ENCODE results near the gene KERA.

Gene KERA

GRCh38 chr12:91074154-91074709, 16.4 kb upstream of the KERA start:
- H3K27ac ChIP-seq = no peak overlapping the region
- TF ChIP-seq CTCF (IDR thresholded peaks at IDR 0.05) (no peak), ZFX (IDR thresholded peaks at IDR 0.05; ENCODE audit: borderline replicate concordance) (no peak)

- TF ChIP-seq CTCF (IDR thresholded peaks at IDR 0.05) (no peak), ZFX (IDR thresholded peaks at IDR 0.05; ENCODE audit: borderline replicate concordance) (no peak)
- no peak overlapping the region for H3K27ac ChIP-seq
Measured at GRCh38 chr12:91073426-91073825, 15.6 kb upstream of the KERA start.

- no peak overlapping the region for H3K27ac ChIP-seq
- no peak for TF ChIP-seq CTCF (IDR thresholded peaks at IDR 0.05)
- TF ChIP-seq ZFX (IDR thresholded peaks at IDR 0.05; ENCODE audit: borderline replicate concordance) = no peak
Measured at GRCh38 chr12:91072931-91073330, 15.1 kb upstream of the KERA start.

- no peak for TF ChIP-seq CTCF (IDR thresholded peaks at IDR 0.05)
- TF ChIP-seq ZFX (IDR thresholded peaks at IDR 0.05; ENCODE audit: borderline replicate concordance) = no peak
- H3K27ac ChIP-seq = no peak overlapping the region
Measured at GRCh38 chr12:91070936-91071335, 13.1 kb upstream of the KERA start.

- no peak for TF ChIP-seq CTCF (IDR thresholded peaks at IDR 0.05)
- TF ChIP-seq ZFX (IDR thresholded peaks at IDR 0.05; ENCODE audit: borderline replicate concordance) = no peak
- no peak overlapping the region for H3K27ac ChIP-seq
Measured at GRCh38 chr12:91065396-91065795, 7.6 kb upstream of the KERA start.

- no peak overlapping the region for H3K27ac ChIP-seq
- TF ChIP-seq ZFX (IDR thresholded peaks at IDR 0.05; ENCODE audit: borderline replicate concordance) = no peak
- no peak for TF ChIP-seq CTCF (IDR thresholded peaks at IDR 0.05)
Measured at GRCh38 chr12:91064640-91065039, 6.8 kb upstream of the KERA start.

- H3K27ac ChIP-seq = no peak overlapping the region
- no peak for TF ChIP-seq ZFX (IDR thresholded peaks at IDR 0.05; ENCODE audit: borderline replicate concordance)
- TF ChIP-seq CTCF (IDR thresholded peaks at IDR 0.05) = no peak
Measured at GRCh38 chr12:91061091-91061490, 3.3 kb upstream of the KERA start.

All from 22Rv1 (cell line).